ENCODE results near the gene TAPT1.

DNA sequence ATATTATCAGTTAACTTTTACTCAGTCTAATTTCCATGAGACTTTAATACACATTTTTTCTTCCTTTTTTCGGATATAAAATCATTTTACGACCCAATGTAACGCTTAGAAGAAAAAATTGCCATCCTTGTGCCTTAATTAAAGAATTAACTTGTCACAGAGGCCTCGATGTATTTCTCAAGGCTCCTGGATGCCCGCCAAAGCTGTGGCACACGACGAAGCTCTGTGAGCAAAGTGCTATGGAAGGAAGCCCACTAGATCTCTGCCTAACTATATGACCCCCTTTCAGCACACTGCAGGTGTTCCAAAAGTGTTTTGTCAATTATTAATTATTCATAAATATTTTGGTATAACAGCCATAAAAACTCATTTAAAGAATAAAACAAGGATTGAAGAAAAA is 54.4 kb downstream of the TAPT1 start:
- no peak for TF ChIP-seq POLR2A (IDR thresholded peaks at IDR 0.05; ENCODE audit: low read depth, low read length)
- TF ChIP-seq SPI1 (IDR thresholded peaks at IDR 0.05; ENCODE audit: low read depth, low read length): no peak
- TF ChIP-seq TAF1 (IDR thresholded peaks at IDR 0.05; ENCODE audit: low read depth, low read length): no peak
- no peak for TF ChIP-seq POLR2AphosphoS5 (IDR thresholded peaks at IDR 0.05; ENCODE audit: low read depth, low read length)
- no peak for TF ChIP-seq PAX5 (IDR thresholded peaks at IDR 0.05; ENCODE audit: insufficient read depth, low read length, severe bottlenecking)
- no peak for TF ChIP-seq POU2F2 (IDR thresholded peaks at IDR 0.05; ENCODE audit: low read depth, low read length)

Measured in GM12891 (cell line).